Posterior vena cava (tissue), 2 donors: Measurements from ENCODE around the gene IMP3. TPM values are rescaled to one million over a fixed set of nuclear protein-coding genes. Genes with fewer than 3 reads are reported as not detected.

Source experiments
- DNase-seq: peaks from one replicate; pipeline ENCODE4 v3.0.0-alpha.2; 2020; ENCODE audit warnings: low spot score
- intact Hi-C, 2 donors: fragments of 100-400 bp; cut with DNase I; formaldehyde crosslinking; loops; one replicate each; pipeline versions ENCODE4 v1.14.1 to v1.14.2; 2022 to 2023
- total RNA-seq, 2 donors: library from RNA; stranded (reverse); fragmentation: NEBNext Ultra II Directional; extraction: Animal tissue kit (Norgen Biotek cat#: 25700); gene quantifications; one replicate each; pipeline ENCODE4 v1.2.1, GENCODE V29; 2021
- donor health status: DM: yes; HTN: yes; CAD: no.
- donor health status: DM: yes; HTN: yes; CAD: no.

IMP3 gene
- total RNA-seq, 2 donors from 2014 or later = 29.0 to 34.1 TPM

GRCh38 chr15:75656331-75656730, 16.3 kb upstream of the IMP3 start:
- no peak for DNase-seq
- intact Hi-C loops = no loop called here

GRCh38 chr15:75655931-75656330, 15.9 kb upstream of the IMP3 start:
- intact Hi-C loops = no loop called here
- DNase-seq = no peak

DNA sequence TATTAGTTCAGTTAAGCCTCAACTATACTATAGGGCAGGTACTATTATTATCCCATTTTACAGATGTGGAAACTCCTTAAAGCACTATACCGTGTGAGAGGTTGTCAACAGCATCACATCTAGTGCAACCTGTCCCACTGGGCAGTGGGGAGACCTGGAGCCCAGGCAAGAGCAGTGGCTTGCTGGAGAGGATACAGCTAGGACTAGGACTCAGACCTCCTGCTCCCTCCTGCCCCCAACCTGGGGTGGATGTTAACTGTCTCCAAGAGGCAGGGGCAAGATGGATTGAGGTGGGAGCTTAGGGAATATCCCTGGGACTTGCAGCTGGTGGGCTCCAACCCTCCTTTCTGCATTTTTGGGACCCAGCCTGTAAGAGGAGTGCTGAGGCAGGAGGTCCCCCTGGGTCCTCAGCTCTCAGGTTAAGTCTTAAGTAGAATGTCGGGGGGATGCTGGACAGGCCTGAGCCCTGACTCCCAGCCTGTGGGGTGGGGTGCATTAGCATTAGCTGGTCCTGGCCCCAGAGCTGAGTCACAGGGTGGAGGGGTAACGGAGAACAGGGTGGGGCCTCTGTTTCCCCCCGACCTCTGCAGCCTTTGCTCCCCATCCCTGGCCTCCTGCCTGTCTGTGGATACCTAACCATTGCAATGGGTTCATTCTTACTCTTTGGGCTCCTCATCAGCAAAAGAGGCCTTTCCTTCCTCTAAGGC, 14.3 kb upstream of the IMP3 start:
- DNase-seq = no peak

DNA sequence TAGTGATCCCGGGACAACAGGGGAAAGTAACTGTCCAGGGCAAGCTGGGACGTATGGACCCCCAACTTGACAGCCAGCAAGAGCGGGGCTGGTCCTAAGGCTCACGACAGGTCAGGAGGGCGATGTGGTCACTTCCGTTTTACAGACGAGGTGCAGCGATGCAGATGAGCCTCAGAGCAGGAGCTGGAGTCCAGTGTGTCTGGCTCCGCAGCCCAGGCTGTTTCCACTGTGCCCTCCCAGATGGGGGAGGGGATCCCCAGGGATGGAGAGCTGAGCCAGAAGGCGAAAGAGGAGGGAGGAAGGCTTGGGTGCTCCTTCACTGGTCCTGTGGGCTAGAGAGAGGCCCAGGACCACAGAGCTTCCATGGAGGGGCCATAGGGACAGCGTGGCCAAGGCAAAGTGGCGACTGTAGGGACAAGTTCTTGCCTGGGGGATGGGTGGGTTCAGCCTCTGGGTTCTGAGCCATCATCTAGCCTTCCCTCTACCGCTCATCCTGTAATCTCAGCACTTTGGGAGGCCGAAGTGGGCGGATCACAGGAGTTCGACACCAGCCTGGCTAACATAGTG, 13.4 kb upstream of the IMP3 start:
- DNase-seq = no peak
- intact Hi-C loops = no loop called here

More for the DNA sequence above, 14.3 kb upstream of the IMP3 start:
- intact Hi-C loops = no loop called here

GRCh38 chr15:75651810-75652543, 12.0 kb upstream of the IMP3 start:
- DNase-seq = no peak
- intact Hi-C loops = no loop called here

DNA sequence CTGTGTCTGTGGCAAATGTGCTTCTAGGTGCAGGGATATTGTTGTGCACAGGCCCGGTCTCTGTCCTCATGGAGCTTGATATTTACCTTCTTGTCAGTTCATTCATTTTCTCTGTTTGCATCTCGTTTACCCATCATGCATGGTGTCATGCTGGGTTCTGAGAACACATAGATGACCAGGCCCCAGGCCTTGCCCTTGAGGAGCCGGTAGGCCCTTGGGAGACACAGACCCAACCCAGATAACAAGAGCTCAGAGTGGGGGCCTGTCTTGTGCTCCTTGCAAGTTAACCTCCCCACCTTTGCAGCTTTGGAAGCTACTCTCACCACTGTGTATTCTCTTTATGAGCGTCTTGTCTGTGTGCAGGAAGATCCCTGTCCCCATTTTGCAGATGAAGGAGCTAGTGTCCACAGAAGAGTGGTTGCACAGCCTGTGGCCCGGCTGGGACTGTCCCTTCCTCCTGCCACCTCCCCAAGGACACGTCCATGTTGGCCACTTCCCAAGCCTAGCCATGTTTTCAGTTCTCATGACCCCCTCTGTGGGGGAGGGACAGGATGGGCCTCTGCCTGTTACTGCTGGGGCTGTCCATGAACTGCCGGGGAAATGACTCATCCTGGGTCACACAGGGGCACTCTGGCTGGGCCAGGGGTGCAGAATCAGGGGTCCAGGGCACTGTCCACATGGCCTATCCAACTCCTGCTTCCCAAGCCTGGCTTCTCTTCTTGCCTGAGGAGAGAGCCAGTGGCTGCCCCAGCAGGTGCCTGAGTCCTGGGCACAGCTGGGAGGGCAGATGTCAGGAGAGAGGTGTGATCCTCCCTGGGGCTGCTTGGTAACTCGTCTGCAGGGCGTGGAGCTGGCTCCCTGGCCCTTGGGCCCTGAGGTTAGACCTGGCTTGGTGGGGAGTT, 11.1 kb upstream of the IMP3 start:
- DNase-seq = no peak
- intact Hi-C loops = no loop called here

- no peak for DNase-seq
- intact Hi-C loops = no loop called here
Measured at GRCh38 chr15:75649848-75650247, 9.8 kb upstream of the IMP3 start.

DNA sequence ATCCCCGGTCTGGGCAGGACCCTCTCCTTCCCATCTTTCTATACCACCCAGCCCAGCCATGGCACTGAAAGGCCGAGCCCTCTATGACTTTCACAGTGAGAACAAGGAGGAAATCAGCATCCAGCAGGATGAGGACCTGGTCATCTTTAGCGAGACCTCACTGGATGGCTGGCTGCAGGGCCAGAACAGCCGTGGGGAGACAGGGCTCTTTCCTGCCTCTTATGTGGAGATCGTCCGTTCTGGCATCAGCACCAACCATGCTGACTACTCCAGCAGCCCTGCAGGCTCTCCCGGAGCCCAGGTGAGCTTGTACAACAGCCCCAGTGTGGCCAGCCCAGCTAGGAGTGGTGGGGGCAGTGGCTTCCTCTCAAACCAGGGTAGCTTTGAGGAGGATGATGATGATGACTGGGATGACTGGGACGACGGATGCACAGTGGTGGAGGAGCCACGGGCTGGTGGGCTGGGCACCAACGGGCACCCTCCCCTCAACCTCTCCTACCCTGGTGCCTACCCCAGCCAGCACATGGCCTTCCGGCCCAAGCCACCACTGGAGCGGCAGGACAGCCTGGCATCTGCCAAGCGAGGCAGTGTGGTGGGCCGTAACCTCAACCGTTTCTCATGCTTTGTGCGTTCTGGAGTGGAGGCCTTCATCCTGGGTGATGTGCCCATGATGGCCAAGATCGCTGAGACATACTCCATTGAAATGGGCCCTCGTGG, 9.2 kb upstream of the IMP3 start:
- intact Hi-C loops = no loop called here
- no peak for DNase-seq

GRCh38 chr15:75648156-75649000, 8.4 kb upstream of the IMP3 start:
- intact Hi-C loops = no loop called here
- DNase-seq = peak; percentile 87

DNA sequence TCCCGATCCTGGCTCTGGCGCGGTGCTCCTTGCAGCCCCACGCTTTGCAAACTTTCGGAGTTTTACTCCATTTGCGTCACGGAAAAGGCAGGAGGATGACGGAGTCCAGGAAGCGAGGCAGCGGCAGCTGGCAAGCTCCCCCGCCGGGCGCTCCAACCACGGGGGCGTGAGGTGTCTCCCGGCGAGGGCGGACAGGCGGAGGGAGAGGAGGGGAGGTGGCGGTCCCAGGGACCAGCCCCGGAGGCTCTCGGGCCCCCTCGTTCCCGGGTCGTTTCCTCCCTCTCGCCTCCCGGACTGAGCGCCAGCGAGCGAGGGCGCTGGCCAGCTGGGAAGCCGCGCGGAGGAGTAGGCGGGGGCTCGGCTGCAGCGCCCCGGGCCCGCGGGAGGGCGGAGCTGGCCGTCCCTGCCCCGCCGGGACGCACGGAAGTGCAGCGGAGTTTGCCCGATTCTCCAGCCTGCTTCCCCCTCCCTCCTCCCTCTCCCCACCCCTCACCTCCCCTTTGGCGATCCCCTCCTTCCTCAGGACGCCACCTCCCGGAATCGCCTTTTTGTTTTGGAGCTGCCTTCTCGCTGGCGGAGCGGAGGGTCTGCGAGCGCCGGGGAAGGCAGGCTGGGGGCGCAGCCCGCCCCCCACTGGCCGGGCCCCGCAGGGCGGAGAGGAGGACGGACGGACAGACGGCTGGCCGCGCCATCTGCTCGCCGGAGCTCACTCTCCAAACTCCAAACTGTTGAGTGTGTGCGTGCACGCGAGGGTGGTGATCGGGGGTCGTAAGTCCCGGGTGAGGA, 7.5 kb upstream of the IMP3 start, which contains the start of gene SNX33:
SNX33 (plus strand) TSS at position 543 of the 786 bp plus-strand sequence. CDS start 1,191 bp downstream, outside the sequence.
- peak; percentile 96 for DNase-seq
- intact Hi-C loops = loop anchor here in 1 of 2 donors (1.0 kb wide), 1 partner anchor 26 kb away; no protein-coding TSS in a partner anchor

DNA sequence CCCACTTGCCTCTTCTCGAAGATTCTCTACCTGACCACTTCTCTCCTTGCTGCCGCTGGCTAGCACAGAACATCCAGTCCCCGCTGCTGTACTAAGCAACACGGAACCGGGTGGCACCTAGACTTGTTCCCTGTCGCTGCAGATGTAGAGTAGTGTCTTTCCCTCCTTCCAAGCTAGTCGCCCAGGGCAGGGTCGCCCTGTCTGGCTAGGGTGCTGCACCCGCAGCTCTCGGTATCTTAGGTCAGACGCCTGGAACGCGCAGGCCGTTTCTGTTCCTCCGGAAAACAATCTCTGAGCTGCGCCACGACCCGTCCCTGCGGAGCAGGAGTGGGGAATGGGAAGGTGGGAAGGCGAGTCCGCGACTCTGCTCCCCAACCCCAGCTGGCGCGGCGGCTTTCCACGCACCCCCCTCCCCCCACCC, 6.9 kb upstream of the IMP3 start:
- intact Hi-C loops = loop anchor here in 1 of 2 donors (1.0 kb wide), 1 partner anchor 26 kb away; no protein-coding TSS in a partner anchor
- DNase-seq = no peak

- no peak for DNase-seq
- intact Hi-C loops = no loop called here
Measured at GRCh38 chr15:75646112-75646943, 6.3 kb upstream of the IMP3 start.

DNA sequence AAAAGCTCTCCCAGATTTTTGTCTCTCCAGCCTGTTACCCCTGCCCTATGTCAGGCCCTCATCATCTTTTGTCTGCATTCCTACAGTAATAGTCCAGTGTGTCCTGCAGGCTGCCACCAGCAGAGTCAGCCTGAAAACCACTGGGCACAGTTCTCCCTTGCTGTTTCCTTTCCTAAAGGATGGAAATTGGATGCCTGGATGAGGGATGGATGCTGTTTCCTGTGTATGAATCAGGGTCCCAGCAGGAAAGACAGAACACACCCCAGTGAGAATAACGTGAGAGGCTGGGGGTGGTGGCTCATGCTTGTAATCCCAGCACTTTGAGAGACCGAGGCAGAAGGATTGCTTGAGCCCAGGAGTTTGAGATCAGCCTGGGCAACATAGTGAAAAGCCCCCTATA, 4.4 kb upstream of the IMP3 start:
- intact Hi-C loops = no loop called here
- no peak for DNase-seq

DNA sequence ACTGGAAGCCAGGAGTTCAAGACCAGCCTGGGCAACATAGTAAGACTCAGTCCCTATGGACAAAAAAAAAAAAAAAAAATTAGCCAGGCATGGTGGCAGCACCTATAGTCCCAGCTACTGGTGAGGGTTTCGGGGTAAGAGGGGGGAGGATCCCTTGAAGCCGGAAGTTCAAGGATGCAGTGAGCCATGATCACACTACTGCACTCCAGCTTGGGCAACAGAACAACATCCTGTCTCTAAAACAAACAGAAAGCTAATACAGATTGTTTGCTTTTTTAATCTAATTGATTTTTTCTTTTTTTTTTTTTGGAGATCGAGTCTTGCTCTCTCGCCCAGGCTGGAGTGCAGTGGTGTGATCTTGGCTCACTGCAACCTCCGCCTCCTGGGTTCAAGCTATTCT, 1.6 kb upstream of the IMP3 start:
- DNase-seq = no peak
- intact Hi-C loops = no loop called here

- intact Hi-C loops = no loop called here
- DNase-seq = no peak
Measured at GRCh38 chr15:75641179-75641503, 1.1 kb upstream of the IMP3 start.

DNA sequence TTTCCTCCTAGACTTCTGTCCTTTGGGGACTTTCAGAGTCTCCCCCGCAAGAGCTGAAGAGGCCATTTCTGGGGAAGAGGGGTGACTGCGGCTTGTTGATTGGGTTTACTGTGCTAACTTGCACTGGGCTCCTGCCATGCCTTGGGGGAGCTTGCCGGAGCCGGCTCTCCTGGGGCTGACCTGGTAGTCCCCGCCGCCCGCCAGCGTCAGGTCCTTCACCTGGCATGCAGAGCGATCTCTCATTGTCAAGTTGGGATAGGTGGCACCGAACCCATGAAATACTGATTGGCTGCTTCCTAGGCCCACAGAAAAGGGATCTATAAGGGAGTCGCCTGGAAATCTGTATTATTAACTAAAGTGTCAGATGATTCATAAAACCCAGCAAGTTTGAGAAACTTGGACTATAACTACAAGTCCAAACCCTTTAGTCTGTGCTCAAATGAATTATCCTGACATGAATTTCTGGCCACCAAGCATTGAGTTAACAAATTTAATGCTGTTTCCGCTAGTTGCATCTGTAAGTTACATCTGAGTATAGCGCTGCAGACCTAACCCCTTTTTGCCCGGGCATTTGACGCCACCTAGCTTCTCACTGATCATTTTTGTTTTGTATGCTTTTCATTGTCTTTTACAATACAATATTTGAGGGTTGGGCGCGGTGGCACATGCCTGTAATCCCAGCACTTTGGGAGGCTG, 607 bp upstream of the IMP3 start:
- DNase-seq = no peak
- intact Hi-C loops = no loop called here
